ENCODE results near the gene BRF1.

BRF1 gene

DNA sequence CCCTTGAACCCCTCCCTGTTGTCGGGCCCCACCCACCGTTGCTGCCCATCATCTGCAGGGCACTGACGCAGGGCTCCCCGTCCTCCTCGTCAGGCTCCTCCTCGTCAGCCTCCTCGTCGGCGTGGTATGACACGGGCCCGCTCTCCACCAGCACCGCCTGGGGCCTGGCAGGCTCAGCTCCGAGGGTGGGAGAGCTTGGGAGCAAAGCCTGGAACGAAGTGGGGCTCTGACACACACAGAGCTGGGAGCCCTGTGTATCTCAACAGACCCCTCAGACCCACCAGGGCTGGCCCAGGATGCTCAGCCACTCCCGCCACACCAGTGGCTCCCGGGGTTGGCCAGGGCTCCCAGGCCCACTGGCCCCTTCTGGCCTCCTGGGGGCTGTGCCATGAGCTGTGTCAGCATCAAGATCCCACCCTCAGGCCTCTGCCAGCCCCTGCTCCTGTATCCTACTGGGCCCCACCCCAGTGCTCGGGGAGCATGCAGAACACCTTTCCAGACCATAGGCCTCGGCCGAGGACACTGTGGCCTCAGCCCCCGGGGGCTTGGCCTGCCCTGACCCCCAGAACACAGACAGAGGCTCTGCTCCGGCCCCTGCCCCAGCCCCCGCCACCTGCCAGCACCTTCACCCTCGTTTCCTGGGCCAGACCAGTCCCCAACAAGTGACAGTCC, 89.6 kb downstream of the BRF1 start:
- in situ Hi-C loops (cut with MboI; ENCODE audit: low pct_unique_long_range_greater_than_20kb, low sequenced_read_pairs, unreplicated experiment): no loop called here
- TF ChIP-seq, protein P1, sequence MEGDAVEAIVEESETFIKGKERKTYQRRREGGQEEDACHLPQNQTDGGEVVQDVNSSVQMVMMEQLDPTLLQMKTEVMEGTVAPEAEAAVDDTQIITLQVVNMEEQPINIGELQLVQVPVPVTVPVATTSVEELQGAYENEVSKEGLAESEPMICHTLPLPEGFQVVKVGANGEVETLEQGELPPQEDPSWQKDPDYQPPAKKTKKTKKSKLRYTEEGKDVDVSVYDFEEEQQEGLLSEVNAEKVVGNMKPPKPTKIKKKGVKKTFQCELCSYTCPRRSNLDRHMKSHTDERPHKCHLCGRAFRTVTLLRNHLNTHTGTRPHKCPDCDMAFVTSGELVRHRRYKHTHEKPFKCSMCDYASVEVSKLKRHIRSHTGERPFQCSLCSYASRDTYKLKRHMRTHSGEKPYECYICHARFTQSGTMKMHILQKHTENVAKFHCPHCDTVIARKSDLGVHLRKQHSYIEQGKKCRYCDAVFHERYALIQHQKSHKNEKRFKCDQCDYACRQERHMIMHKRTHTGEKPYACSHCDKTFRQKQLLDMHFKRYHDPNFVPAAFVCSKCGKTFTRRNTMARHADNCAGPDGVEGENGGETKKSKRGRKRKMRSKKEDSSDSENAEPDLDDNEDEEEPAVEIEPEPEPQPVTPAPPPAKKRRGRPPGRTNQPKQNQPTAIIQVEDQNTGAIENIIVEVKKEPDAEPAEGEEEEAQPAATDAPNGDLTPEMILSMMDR (IDR thresholded peaks at IDR 0.05; ENCODE audit: extremely low read depth, insufficient read depth, missing control alignments): no peak
- no peak for DNase-seq (ENCODE audit: low spot score)

DNA sequence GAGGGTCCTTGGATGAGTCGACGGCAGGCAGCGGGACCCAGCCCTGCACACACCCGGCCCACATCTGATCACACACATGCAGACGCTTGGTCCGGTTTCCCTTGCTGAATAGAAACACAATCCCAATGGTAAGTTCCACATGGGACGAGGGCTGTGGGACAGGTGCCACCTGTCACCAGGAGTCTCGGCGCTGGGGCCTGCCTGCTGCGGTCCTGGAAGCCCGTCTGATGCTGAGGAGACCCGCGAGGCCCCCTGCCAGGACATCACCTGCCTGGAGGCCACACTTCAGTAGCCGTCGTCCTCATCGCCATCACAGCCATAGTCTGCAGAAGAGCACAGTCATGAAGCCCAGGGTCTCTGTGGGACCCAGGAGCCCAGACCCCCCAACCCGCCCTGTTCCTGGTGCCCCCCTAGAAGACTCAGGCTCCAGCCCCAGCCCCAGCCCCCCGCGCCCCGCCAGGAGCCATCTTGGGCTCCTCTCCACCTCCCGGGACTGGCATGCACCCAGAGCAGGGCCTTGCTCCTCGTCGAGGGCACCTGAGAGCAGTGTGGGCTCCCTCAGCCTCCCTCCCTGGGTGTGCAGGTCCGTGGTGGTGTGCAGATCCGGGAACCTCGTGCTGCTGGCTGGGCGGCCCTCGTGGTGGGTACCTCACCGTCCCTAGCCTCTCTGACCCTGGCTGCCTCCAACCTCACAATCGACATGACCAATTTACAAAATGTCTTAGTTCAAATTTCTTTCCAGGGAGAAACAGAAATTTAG, 90.4 kb downstream of the BRF1 start:
- in situ Hi-C loops (cut with MboI; ENCODE audit: low pct_unique_long_range_greater_than_20kb, low sequenced_read_pairs, unreplicated experiment): no loop called here
- TF ChIP-seq, protein P1 (IDR thresholded peaks at IDR 0.05; ENCODE audit: extremely low read depth, insufficient read depth, missing control alignments): no peak
- DNase-seq (ENCODE audit: low spot score): no peak

DNA sequence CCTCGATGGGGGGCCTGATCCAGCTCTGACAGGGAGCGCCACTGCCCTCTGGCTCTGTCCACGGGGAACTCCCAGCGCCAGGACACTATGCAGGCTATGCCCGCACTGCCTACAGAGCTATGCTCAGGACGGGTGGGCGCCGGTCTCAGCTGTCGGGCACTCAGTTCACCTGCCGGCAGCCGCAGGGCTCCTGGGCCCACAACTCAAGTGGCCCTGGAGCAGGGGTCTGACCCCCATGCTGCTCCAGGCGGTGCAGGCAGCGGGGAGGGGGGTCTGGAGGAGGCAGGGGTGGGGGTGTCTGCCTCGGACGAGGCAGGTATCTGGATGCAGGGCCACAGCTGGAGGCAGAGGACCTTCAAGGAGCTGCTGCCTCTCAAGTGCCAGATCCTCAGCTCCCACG, 91.2 kb downstream of the BRF1 start:
- DNase-seq (ENCODE audit: low spot score): no peak
- TF ChIP-seq, protein P1 (IDR thresholded peaks at IDR 0.05; ENCODE audit: extremely low read depth, insufficient read depth, missing control alignments): no peak
- in situ Hi-C loops (cut with MboI; ENCODE audit: low pct_unique_long_range_greater_than_20kb, low sequenced_read_pairs, unreplicated experiment): no loop called here

DNA sequence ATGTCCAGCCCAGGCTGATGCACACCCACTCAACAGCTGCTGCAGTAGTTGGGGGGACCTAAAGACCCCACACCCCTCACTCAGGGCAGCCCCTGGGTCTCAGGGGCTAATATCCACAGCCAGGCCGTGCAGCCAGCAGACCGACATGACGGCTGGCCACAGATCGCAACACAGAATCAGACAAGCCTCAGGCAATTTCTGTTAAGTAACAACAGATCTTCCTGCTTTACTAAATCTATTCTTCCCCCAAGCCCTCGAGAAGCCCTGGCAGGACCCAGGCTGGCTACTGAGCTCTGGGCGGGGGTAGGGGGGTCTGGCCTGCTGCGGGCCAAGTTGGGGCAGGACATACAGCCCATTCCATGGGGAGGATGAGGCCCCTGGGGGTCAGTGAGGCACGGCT, 91.7 kb downstream of the BRF1 start:
- DNase-seq (ENCODE audit: low spot score): no peak
- in situ Hi-C loops (cut with MboI; ENCODE audit: low pct_unique_long_range_greater_than_20kb, low sequenced_read_pairs, unreplicated experiment): no loop called here
- TF ChIP-seq, protein P1 (IDR thresholded peaks at IDR 0.05; ENCODE audit: extremely low read depth, insufficient read depth, missing control alignments): no peak

DNA sequence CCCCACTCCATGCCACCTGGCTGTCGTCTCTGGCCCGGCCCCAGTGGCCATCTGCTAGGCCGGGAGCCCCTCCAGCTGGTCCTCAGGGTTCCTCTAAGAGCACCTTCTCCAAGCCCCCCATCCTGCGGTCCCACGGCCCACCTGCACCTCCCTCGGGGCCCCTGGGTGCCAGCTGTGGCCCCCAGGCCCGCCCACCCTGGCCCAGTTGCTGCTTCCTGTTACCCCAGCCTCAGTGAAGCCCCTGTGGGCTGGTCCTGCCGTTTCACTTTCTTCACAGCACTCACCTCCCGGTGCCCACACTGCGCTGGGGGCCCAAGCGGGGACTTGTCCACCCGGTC, 92.1 kb downstream of the BRF1 start:
- in situ Hi-C loops (cut with MboI; ENCODE audit: low pct_unique_long_range_greater_than_20kb, low sequenced_read_pairs, unreplicated experiment): no loop called here
- DNase-seq (ENCODE audit: low spot score): no peak
- TF ChIP-seq, protein P1 (IDR thresholded peaks at IDR 0.05; ENCODE audit: extremely low read depth, insufficient read depth, missing control alignments): no peak

DNA sequence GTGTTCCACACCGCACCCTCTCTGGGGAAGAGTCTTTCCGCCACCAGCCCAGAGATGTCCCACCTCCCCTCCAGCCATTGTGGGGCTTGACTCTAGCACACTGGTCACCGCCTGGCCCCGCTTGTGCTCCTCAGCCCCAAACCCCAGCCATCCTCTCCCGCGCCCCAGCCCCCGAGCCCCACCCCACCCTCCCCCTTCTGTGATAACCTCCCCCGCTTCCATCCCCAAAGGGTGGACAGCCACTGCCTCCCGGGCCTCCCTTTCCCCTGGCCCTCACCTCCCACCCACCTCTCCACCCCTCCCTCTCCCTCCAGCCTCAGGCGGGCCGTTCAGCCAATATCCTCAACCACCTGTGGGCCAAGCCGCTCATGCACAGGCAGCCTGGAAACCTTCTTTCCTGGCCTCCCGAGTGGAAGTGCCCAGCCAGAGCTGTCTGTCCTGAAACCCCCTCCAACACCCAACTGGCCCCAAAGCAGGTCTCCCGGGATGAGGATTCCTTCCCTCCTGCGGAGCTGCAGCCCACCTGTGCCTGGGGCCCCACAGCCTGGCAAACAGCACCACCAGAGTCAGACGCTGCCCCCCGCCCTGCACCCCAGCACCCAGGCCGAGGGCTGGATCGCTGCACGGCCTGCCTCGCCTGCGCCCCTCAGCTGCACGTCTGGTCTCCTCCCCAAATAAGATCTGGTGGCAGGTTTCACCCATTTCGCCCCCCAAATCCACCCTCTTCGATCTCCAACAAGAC, 92.6 kb downstream of the BRF1 start:
- no peak for DNase-seq (ENCODE audit: low spot score)
- TF ChIP-seq, protein P1 (IDR thresholded peaks at IDR 0.05; ENCODE audit: extremely low read depth, insufficient read depth, missing control alignments): no peak
- in situ Hi-C loops (cut with MboI; ENCODE audit: low pct_unique_long_range_greater_than_20kb, low sequenced_read_pairs, unreplicated experiment): no loop called here

All from GM13977 (cell line).